ENCODE measurements around the gene BIN2. TPM values are rescaled to one million over a fixed set of nuclear protein-coding genes. Genes with fewer than 3 reads are reported as not detected.
"Not testable (repeated sequence)": the region's sequence is repeated elsewhere in the genome, so short reads cannot be mapped to it uniquely, and the experiment has no call there.

The BIN2 gene
- total and polyA plus RNA-seq, 2 donors from 2014 or later: 3.4 to 15.6 TPM

DNA sequence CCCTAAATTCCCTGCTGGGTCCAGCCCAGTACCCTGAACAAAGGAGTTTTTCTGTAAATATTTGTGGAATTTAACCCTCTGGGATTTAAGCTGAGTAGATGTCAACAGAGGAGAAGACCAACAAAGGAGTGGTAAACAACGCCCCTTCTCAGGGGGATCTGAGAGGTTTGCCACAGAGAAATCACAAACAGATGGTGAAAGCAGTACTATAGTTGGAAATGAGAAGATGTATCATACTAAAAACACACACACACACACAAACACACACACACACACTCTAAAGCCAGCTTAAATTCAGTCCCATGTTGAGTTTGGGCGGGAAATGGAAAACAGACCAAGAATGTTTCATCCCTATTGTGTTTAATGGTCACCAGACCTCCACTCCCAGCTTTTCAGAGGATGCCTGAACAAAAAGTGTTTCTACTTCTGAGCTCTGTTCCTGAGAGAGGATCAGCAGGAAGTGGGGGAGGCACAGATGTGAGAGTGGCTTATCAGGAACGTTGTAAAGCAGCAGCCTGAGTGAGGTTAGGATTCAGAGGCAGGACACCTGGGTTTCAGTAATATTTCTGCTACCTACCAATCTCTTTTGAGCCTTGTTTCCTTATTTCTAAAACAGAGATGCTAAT is 3.2 kb downstream of the BIN2 start:
- peak in 1 of 5 donors; percentile 36 for DNase-seq
- H3K27me3 ChIP-seq (ENCODE audit: control insufficient read depth, insufficient read depth, low read length): no peaks in the 10 kb centered on the region
- TF ChIP-seq, protein P1, sequence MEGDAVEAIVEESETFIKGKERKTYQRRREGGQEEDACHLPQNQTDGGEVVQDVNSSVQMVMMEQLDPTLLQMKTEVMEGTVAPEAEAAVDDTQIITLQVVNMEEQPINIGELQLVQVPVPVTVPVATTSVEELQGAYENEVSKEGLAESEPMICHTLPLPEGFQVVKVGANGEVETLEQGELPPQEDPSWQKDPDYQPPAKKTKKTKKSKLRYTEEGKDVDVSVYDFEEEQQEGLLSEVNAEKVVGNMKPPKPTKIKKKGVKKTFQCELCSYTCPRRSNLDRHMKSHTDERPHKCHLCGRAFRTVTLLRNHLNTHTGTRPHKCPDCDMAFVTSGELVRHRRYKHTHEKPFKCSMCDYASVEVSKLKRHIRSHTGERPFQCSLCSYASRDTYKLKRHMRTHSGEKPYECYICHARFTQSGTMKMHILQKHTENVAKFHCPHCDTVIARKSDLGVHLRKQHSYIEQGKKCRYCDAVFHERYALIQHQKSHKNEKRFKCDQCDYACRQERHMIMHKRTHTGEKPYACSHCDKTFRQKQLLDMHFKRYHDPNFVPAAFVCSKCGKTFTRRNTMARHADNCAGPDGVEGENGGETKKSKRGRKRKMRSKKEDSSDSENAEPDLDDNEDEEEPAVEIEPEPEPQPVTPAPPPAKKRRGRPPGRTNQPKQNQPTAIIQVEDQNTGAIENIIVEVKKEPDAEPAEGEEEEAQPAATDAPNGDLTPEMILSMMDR (IDR thresholded peaks at IDR 0.05; ENCODE audit: borderline replicate concordance, extremely low read depth, insufficient read depth): no peak
- H3K27ac ChIP-seq (ENCODE audit: low read depth in 2 of 2, low read length in 2 of 2): no peak overlapping the region
- intact Hi-C loops (cut with DNase I): no loop called here
- no peak overlapping the region for H3K4me3 ChIP-seq (ENCODE audit: low read length in 3 of 3)
- no peak overlapping the region for H3K9ac ChIP-seq (ENCODE audit: low read length in 3 of 3)
- no peaks in the 10 kb centered on the region for H3K36me3 ChIP-seq (ENCODE audit: control insufficient read depth in 2 of 3, insufficient read depth in 3 of 3, low read length in 3 of 3)
- H3K9me3 ChIP-seq (ENCODE audit: control insufficient read depth in 2 of 3, insufficient read depth in 1 of 3, low read length in 3 of 3): no peaks in the 10 kb centered on the region
- FAIRE-seq: no peak
- H3K4me1 ChIP-seq (ENCODE audit: control insufficient read depth in 2 of 3, insufficient read depth in 2 of 3, low read depth in 1 of 3, low read length in 3 of 3): no peaks in the 10 kb centered on the region

DNA sequence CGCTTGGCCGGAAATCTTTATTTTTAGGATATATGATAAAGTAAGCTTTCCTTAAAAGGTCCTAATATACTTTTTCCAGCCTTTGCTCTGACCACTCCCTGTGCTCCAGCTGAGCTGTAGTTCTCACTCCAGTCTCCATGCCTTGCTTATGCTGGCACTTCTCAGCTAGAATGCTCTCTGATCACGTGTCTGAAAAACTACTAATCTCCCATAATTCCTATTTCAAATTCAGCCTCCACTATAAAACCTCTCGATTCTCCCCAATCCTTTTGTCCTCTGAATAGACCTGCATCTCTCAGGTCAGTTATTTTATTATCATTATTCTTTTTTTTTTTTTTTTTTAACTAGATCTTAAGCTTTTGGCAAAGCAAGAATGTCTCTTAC is 3.7 kb downstream of the BIN2 start:
- Histone ChIP-seq H3K9ac (ENCODE audit: low read length in 3 of 3) (no peak overlapping the region), H3K4me1 (ENCODE audit: control insufficient read depth in 2 of 3, insufficient read depth in 2 of 3, low read depth in 1 of 3, low read length in 3 of 3) (no peaks in the 10 kb centered on the region), H3K4me3 (ENCODE audit: low read length in 3 of 3) (no peak overlapping the region), H3K9me3 (ENCODE audit: control insufficient read depth in 2 of 3, insufficient read depth in 1 of 3, low read length in 3 of 3) (no peaks in the 10 kb centered on the region), H3K27me3 (ENCODE audit: control insufficient read depth, insufficient read depth, low read length) (no peaks in the 10 kb centered on the region), H3K27ac (ENCODE audit: low read depth in 2 of 2, low read length in 2 of 2) (no peak overlapping the region), H3K36me3 (ENCODE audit: control insufficient read depth in 2 of 3, insufficient read depth in 3 of 3, low read length in 3 of 3) (no peaks in the 10 kb centered on the region)
- FAIRE-seq (no peak), DNase-seq (no peak)
- TF ChIP-seq, protein P1 (IDR thresholded peaks at IDR 0.05; ENCODE audit: borderline replicate concordance, extremely low read depth, insufficient read depth): no peak
- intact Hi-C loops (cut with DNase I): no loop called here

DNA sequence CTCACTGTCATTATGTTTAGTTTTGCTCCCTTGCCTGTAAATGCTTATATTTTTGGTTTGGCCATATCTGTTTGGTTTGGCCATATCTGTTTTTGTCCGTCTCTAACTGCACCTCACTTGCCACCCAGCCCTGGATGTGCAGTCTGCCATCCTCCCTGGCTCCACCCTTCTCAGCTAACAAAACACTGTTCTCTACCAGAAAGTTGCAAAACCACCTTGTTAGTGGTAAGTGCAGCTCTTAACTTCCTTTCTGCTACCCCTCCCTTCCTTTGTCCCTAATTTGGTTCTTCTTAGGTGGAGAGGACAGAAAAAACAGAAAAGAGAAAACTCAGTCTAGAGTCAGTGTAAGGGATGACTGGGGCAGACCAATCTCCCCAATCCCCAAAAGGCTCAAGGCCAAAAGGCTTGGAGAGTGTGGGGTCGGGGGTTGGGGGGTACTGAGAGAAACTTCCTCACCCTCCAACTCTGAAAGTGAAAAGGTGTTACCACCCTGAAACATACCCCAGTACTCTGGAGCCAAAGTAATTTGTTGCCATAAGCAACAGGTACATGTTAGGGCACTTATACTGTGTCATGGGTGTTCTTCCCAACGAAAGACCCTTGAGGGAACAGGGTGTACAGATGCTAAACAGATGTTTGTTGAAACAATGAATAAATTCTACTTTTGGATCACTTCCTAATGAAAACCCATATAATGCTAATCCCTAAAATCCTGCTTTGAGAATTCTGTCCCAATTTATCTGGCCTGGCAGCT is 5.0 kb downstream of the BIN2 start:
- no peaks in the 10 kb centered on the region for H3K4me1 ChIP-seq (ENCODE audit: control insufficient read depth in 2 of 3, insufficient read depth in 2 of 3, low read depth in 1 of 3, low read length in 3 of 3)
- no peaks in the 10 kb centered on the region for H3K9me3 ChIP-seq (ENCODE audit: control insufficient read depth in 2 of 3, insufficient read depth in 1 of 3, low read length in 3 of 3)
- intact Hi-C loops (cut with DNase I): no loop called here
- DNase-seq (no peak), FAIRE-seq (no peak)
- H3K4me3 ChIP-seq (ENCODE audit: low read length in 3 of 3): no peak overlapping the region
- TF ChIP-seq, protein P1 (IDR thresholded peaks at IDR 0.05; ENCODE audit: borderline replicate concordance, extremely low read depth, insufficient read depth): no peak
- no peaks in the 10 kb centered on the region for H3K27me3 ChIP-seq (ENCODE audit: control insufficient read depth, insufficient read depth, low read length)
- no peaks in the 10 kb centered on the region for H3K36me3 ChIP-seq (ENCODE audit: control insufficient read depth in 2 of 3, insufficient read depth in 3 of 3, low read length in 3 of 3)
- H3K9ac ChIP-seq (ENCODE audit: low read length in 3 of 3): no peak overlapping the region
- H3K27ac ChIP-seq (ENCODE audit: low read depth in 2 of 2, low read length in 2 of 2): no peak overlapping the region

DNA sequence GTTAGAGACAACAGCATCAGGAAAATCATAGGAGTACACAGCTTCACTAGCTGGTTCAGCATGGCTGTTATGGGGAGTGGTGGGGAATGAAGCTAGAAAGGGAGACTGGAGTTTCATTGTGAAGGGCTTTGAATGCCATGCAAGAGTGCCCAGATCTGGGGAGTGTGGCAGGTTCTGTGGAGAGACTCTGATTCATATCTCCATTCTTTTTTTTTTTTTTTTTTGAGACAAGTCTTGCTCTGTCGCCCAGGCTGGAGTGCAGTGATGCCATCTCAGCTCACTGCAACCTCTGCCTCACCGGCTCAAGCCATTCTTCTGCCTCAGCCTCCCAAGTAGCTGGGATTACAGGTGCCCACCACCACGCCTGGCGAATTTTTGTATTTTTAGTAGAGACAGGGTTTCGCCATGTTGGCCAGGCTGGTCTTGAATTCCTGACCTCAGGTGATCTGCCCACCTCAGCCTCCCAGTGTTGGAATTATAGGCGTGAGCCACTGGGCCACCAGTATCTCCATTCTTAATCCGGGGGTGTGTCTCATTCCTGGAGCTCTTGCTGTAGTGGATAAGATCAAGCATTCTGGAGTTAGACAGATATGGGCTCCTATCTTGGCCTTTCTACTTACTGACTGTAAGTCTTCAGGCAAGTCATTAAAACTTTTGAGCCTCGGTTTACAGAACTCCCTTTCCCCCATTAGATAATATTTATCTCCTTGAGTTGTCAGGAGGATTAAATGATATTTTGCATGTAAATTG is 5.7 kb downstream of the BIN2 start:
- H3K27ac ChIP-seq (ENCODE audit: low read depth in 2 of 2, low read length in 2 of 2); FAIRE-seq; H3K4me1 ChIP-seq (ENCODE audit: control insufficient read depth in 2 of 3, insufficient read depth in 2 of 3, low read depth in 1 of 3, low read length in 3 of 3); intact Hi-C loops (cut with DNase I); H3K4me3 ChIP-seq (ENCODE audit: low read length in 3 of 3); H3K27me3 ChIP-seq (ENCODE audit: control insufficient read depth, insufficient read depth, low read length); DNase-seq; H3K9ac ChIP-seq (ENCODE audit: low read length in 3 of 3); H3K36me3 ChIP-seq (ENCODE audit: control insufficient read depth in 2 of 3, insufficient read depth in 3 of 3, low read length in 3 of 3); H3K9me3 ChIP-seq (ENCODE audit: control insufficient read depth in 2 of 3, insufficient read depth in 1 of 3, low read length in 3 of 3): not testable (repeated sequence)

All from kidney (tissue), 14 donors.